ENCODE results near the gene DLG2.

The DLG2 gene

GRCh38 chr11:83681906-83682610 is 1945.1 kb downstream of the DLG2 start:
- no peak for DNase-seq (ENCODE audit: low read depth, low spot score)
- no peak overlapping the region for H3K4me3 ChIP-seq (ENCODE audit: low read length)

- no peak for DNase-seq (ENCODE audit: low read depth, low spot score)
- H3K4me3 ChIP-seq (ENCODE audit: low read length) = no peak overlapping the region
These were observed 1945.9 kb downstream of the DLG2 start for GRCh38 chr11:83681031-83681781.

GRCh38 chr11:83680321-83680720 is 1946.8 kb downstream of the DLG2 start:
- no peak overlapping the region for H3K4me3 ChIP-seq (ENCODE audit: low read length)
- DNase-seq (ENCODE audit: low read depth, low spot score) = no peak

GRCh38 chr11:83678831-83679584 is 1948.1 kb downstream of the DLG2 start:
- no peak overlapping the region for H3K4me3 ChIP-seq (ENCODE audit: low read length)
- no peak for DNase-seq (ENCODE audit: low read depth, low spot score)

- DNase-seq (ENCODE audit: low read depth, low spot score) = no peak
- no peak overlapping the region for H3K4me3 ChIP-seq (ENCODE audit: low read length)
These were observed 1949.4 kb downstream of the DLG2 start for GRCh38 chr11:83677730-83678129.

GRCh38 chr11:83676056-83676601 is 1951.0 kb downstream of the DLG2 start:
- H3K4me3 ChIP-seq (ENCODE audit: low read length) = no peak overlapping the region
- DNase-seq (ENCODE audit: low read depth, low spot score) = no peak

GRCh38 chr11:83674102-83674896 is 1952.8 kb downstream of the DLG2 start:
- no peak overlapping the region for H3K4me3 ChIP-seq (ENCODE audit: low read length)
- no peak for DNase-seq (ENCODE audit: low read depth, low spot score)

- no peak overlapping the region for H3K4me3 ChIP-seq (ENCODE audit: low read length)
- DNase-seq (ENCODE audit: low read depth, low spot score) = no peak
These were observed 1955.9 kb downstream of the DLG2 start for GRCh38 chr11:83671289-83671688.

- DNase-seq (ENCODE audit: low read depth, low spot score) = no peak
- H3K4me3 ChIP-seq (ENCODE audit: low read length) = no peak overlapping the region
These were observed 1961.0 kb downstream of the DLG2 start for GRCh38 chr11:83666149-83666548.

GRCh38 chr11:83663988-83664387 is 1963.2 kb downstream of the DLG2 start:
- no peak for DNase-seq (ENCODE audit: low read depth, low spot score)
- H3K4me3 ChIP-seq (ENCODE audit: low read length) = no peak overlapping the region

- no peak for DNase-seq (ENCODE audit: low read depth, low spot score)
- H3K4me3 ChIP-seq (ENCODE audit: low read length) = no peak overlapping the region
These were observed 1963.7 kb downstream of the DLG2 start for GRCh38 chr11:83663446-83663845.

- DNase-seq (ENCODE audit: low read depth, low spot score) = no peak
- H3K4me3 ChIP-seq (ENCODE audit: low read length) = no peak overlapping the region
These were observed 1964.7 kb downstream of the DLG2 start for GRCh38 chr11:83662494-83662893.

GRCh38 chr11:83661491-83662350 is 1965.4 kb downstream of the DLG2 start:
- DNase-seq (ENCODE audit: low read depth, low spot score) = no peak
- no peak overlapping the region for H3K4me3 ChIP-seq (ENCODE audit: low read length)

- no peak overlapping the region for H3K4me3 ChIP-seq (ENCODE audit: low read length)
- DNase-seq (ENCODE audit: low read depth, low spot score) = no peak
These were observed 1967.7 kb downstream of the DLG2 start for GRCh38 chr11:83659466-83659865.

GRCh38 chr11:83656796-83657330 is 1970.3 kb downstream of the DLG2 start:
- DNase-seq (ENCODE audit: low read depth, low spot score) = no peak
- no peak overlapping the region for H3K4me3 ChIP-seq (ENCODE audit: low read length)

- no peak for DNase-seq (ENCODE audit: low read depth, low spot score)
- H3K4me3 ChIP-seq (ENCODE audit: low read length) = no peak overlapping the region
These were observed 1971.2 kb downstream of the DLG2 start for GRCh38 chr11:83655976-83656375.

- no peak overlapping the region for H3K4me3 ChIP-seq (ENCODE audit: low read length)
- no peak for DNase-seq (ENCODE audit: low read depth, low spot score)
These were observed 1977.7 kb downstream of the DLG2 start for GRCh38 chr11:83649528-83649855.
